Activated CD8-positive, alpha-beta memory T cell treated with anti-CD3 and anti-CD28 coated beads, Interleukin-2, amount 50 U/mL, for 1 hour (primary cell): ENCODE data around the gene KLHL15.

Experiments used
- DNase-seq: peaks from one replicate; pipeline ENCODE4 v3.0.0-alpha.2; 2020; ENCODE audit errors: extremely low read depth

KLHL15 gene

DNA sequence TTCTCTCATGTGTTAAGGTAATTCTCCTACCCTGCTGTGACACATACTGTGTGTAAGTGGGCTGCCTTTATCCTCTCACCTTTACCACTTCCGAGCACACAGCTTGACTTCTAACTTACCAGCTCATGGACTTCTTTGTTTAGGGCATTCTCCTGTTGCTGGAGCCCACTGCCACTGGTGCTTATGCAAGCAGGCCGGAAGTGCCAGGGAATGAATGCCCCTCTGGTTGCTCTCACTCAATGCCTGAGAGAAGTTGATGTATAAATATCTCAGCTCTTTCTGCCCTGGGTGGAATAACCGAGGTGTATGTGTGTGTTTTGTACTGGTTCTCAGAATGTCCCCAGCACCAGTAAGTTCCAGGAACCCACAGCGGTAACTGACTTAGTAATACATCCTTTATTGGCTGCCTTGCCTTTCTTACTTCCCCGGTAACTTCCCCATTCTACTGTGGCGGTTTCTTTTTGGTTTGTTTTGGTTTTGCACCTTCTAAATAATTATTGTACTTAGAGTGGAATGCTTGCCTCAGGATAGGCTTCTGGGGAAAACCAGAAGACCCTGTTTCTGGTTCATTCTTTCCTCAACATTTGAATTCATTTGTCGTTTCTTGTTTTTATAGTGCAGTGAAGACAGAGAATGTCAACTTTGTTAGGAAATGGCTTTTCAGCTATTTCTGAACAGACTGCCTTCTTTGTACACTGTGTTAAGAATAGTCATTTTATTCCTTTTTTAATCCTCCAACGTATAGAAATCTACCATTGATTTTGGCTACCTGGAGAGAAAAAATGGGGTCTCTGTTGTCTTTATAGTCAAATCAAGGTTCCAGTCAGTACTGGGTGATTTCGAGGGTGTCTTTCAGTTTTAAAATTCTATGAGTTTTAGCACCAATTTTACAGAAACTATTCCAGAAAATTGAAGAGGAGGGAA is 73.7 kb downstream of the KLHL15 start:
- DNase-seq = no peak

DNA sequence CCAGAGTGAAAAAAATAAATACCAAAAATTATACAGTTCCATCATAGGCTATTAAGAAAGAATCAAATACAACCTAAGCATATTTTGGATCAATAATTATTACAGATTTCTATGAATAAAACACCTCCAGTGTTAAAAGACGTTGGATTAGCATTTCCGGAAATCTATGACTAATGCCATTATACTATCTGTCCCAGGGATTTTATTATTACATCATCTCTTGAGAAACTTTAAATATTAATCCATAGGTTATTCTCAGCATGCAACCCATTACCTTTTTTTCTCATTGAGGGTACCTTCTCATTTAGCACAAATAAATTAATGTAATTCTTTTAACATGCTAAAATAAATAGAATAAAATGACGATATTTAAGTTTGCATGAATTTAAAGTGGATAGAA is 74.6 kb downstream of the KLHL15 start:
- no peak for DNase-seq

DNA sequence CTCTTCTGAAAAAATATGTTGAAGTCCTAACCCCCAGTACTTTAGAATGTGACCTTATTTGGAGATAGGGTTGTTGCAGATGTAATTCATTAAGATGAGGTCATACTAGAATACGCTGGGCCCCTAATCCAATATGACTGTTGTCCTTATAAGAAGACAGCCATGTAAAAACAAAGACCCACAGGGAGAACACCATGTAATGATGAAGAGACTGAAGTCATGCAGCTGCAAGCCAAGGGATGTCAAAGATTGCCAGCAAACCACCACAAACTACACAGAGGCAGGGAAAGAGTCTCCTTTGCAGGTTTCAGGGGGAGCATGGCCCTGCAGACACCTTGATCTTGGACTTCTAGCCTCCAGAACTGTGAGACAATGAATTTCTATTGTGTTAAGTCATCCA is 81.8 kb downstream of the KLHL15 start:
- no peak for DNase-seq

DNA sequence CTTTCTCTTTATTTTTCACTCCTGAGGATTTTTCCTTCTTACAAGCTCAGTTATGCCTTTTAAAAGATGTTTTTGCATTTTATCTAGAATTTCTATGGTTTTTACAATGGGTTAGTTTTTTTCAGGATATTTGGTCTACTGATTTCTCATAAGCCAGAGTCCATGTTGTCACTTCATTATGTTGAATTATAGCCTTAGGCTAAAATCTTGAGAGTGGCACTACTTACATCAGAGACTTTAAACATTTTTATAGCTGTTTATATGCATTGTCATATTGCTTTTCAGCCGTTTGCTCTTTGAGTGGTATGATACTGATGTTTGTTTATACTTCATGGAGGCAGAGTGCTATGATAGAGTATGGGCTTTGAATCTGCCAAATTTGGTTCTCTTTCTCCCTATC is 82.8 kb downstream of the KLHL15 start:
- DNase-seq = no peak

DNA sequence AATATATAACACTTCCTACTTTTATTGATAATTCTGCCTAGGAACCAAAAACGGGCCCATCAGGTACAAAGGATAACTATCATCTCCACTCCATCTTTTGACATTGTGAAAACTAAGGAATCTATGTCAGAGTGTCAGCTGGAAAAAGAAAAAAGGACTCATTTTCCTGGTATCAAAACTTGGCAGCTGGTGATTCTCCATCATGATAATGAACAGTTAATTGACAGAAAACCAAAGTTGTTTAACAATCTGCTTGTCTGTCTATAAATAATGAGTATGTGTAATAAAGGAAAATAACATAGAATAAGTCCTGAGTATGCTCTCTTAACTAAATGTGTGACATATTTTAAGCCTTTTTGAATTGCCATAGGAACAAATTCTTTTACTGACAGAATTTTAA is 87.8 kb downstream of the KLHL15 start:
- DNase-seq = no peak

DNA sequence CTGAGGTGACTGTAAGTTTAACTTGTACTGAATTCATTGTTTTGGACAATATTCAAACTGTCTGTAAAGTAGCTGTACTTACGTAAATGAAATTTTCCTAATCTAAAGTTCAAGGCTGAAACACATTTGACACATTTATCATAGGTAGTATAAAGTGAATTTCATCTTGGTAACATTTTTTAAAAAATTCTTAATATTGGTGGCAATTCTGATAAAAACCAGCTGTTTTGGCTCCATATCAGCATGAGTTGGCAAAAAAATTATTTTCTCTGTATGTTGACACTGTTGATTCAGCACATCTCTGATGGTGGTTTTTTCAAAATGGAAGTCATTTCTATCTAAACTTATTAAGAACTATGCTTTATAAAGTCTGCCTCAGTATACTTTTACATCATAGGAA is 88.3 kb downstream of the KLHL15 start:
- DNase-seq = no peak

DNA sequence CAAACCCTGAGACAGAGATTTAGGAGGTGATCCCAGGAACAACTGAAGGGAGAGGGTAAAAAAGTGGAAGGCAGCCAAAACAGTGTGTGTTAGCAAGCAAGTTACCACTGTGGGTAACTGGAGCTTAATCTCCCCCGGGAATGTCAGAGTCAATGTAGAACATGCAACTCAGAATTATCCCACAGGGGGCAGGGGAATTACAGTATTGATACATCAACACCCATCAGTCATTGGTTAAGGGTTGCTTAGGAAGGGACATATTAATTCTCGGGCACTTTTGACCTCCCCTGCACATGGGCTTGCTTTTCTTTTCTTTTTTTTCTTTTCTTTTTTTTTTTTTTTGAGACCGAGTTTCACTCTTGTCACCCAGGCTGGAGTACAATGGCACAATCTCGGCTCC is 89.9 kb downstream of the KLHL15 start:
- no peak for DNase-seq

DNA sequence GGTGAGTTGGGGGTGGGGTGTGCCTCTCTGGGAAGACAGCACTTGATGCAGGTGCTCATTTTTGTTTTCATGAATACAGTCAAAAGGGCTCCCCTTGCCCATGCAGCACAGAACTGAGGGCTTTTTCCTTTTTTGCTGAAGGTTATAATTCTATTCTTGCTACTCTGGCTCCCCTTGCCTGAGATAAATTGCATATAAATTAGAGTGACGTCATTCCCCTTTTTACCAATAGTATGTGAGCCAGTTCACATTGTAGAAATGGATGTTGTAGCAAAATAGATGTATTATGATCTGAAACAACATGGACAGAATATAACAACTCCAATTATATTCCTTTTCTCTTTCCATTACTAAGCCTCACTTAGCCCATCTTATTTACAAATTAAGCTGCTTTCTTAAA is 90.8 kb downstream of the KLHL15 start:
- DNase-seq = no peak

DNA sequence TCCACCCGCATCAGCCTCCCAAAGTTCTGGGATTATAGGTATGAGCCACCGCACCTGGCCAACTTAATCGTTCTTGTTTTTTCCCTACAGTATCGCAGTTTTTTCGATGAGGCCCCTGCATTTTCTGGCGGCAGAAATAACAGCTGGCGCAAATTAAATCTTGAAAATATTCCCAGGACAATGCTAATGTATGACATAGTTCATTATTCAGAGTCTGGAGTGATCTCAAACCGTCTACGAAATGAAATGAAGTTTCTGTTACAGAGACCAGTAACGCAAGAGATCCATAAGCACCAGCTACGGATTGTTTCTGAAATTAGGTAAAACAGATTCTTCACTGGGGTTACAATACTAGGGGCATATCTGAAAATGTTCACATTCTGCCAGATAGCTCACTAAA is 91.9 kb downstream of the KLHL15 start:
- DNase-seq = no peak
